ENCODE data around the gene UBE2I.

DNA sequence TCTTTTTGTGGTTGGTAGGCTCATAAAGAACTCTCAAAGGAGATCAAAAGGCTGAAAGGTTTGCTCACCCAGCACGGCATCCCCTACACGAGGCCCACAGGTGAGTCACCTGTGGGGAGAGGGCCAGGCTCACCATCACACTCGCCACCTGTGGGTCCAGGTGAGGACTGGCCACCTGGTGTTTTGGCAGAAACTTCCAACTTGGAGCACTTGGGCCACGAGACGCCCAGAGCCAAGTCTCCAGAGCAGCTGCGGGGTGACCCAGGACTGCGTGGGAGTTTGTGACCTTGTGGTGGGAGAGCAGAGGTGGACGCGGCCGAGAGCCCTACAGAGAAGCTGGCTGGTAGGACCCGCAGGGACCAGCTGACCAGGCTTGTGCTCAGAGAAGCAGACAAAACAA, 53.4 kb downstream of the UBE2I start:
- TF ChIP-seq, protein P1, sequence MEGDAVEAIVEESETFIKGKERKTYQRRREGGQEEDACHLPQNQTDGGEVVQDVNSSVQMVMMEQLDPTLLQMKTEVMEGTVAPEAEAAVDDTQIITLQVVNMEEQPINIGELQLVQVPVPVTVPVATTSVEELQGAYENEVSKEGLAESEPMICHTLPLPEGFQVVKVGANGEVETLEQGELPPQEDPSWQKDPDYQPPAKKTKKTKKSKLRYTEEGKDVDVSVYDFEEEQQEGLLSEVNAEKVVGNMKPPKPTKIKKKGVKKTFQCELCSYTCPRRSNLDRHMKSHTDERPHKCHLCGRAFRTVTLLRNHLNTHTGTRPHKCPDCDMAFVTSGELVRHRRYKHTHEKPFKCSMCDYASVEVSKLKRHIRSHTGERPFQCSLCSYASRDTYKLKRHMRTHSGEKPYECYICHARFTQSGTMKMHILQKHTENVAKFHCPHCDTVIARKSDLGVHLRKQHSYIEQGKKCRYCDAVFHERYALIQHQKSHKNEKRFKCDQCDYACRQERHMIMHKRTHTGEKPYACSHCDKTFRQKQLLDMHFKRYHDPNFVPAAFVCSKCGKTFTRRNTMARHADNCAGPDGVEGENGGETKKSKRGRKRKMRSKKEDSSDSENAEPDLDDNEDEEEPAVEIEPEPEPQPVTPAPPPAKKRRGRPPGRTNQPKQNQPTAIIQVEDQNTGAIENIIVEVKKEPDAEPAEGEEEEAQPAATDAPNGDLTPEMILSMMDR (IDR thresholded peaks at IDR 0.05): no peak
- no peak for TF ChIP-seq POLR2AphosphoS5 (IDR thresholded peaks at IDR 0.05)
- TF ChIP-seq POLR2A (IDR thresholded peaks at IDR 0.05): no peak
